Measurements from ENCODE around the gene GALNT1. TPM values are rescaled to one million over a fixed set of nuclear protein-coding genes. Genes with fewer than 3 reads are reported as not detected.

GALNT1 gene
- total RNA-seq, 1 donor from 2014 or later, result 270 TPM

- H3K27me3 Mint-ChIP-seq (ENCODE audit: unreplicated experiment), result peaks cover 38% of the 10 kb centered on the region
- H3K4me3 Mint-ChIP-seq (ENCODE audit: unreplicated experiment), result no peak overlapping the region
- H3K27ac Mint-ChIP-seq (ENCODE audit: unreplicated experiment), result no peak overlapping the region
- DNase-seq (ENCODE audit: extremely low spot score, unreplicated experiment), result no peak
- no peaks in the 10 kb centered on the region for H3K36me3 Mint-ChIP-seq (ENCODE audit: unreplicated experiment)
- peaks cover 7% of the 10 kb centered on the region for H3K4me1 Mint-ChIP-seq (ENCODE audit: unreplicated experiment)
- TF ChIP-seq CTCF (IDR thresholded peaks at IDR 0.05), result no peak
- H3K9me3 Mint-ChIP-seq (ENCODE audit: unreplicated experiment), result peaks cover 4% of the 10 kb centered on the region
Observed at GRCh38 chr18:35746826-35747339, 165.3 kb downstream of the GALNT1 start.

DNA sequence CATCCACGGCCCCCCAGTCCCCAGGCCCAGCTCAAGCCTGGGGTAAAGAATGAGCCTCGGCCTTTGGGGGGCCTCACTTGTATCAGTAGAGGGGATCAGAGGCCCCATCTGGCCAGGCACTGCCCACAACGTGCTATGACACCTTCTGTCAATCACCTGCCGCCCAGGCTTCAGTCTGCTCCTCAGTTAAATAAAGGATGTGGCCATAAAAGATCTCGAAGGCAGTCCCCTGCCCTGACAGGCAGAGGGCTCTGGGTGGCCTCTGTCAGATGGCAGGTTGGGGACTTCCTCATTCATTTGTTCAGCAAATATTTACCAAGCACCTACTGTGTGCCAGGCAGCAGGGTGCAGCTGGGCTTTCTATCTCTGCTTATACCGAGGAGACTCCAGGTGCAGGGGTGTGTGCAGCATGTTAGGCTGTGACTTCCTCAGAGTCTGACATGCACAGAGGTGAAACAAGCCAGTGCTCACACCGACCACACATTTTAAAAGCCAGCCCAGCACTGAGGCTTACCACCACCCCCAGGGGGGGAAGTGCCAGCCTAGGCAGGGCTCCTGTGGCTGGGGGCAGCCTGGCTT is 166.4 kb downstream of the GALNT1 start:
- TF ChIP-seq CTCF (IDR thresholded peaks at IDR 0.05), result no peak
- DNase-seq (ENCODE audit: extremely low spot score, unreplicated experiment), result no peak
- H3K27ac Mint-ChIP-seq (ENCODE audit: unreplicated experiment), result no peak overlapping the region
- peaks cover 42% of the 10 kb centered on the region for H3K27me3 Mint-ChIP-seq (ENCODE audit: unreplicated experiment)
- peaks cover 4% of the 10 kb centered on the region for H3K9me3 Mint-ChIP-seq (ENCODE audit: unreplicated experiment)
- H3K4me3 Mint-ChIP-seq (ENCODE audit: unreplicated experiment), result no peak overlapping the region
- H3K4me1 Mint-ChIP-seq (ENCODE audit: unreplicated experiment), result peaks cover 4% of the 10 kb centered on the region
- H3K36me3 Mint-ChIP-seq (ENCODE audit: unreplicated experiment), result no peaks in the 10 kb centered on the region

DNA sequence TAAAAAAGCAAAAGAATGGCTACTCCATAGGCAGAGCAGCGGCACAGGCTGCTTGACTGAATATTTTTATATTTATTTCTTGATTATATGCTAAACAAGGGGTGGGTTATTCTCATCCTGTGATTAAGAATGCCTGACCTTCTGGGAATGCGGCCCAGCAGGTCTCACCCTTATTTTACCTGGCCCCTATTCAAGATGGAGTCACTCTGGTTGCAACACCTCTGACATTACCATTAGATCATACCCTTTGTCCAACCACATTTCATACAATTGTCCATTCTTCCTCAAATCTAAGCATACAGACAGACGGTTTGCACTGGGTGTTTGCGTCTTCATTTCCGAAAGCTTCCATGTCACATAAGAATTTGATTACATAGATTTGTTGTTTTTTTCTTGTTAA is 168.2 kb downstream of the GALNT1 start:
- DNase-seq (ENCODE audit: extremely low spot score, unreplicated experiment), result no peak
- peaks cover 4% of the 10 kb centered on the region for H3K9me3 Mint-ChIP-seq (ENCODE audit: unreplicated experiment)
- no peaks in the 10 kb centered on the region for H3K36me3 Mint-ChIP-seq (ENCODE audit: unreplicated experiment)
- H3K4me1 Mint-ChIP-seq (ENCODE audit: unreplicated experiment), result no peaks in the 10 kb centered on the region
- no peak overlapping the region for H3K27ac Mint-ChIP-seq (ENCODE audit: unreplicated experiment)
- TF ChIP-seq CTCF (IDR thresholded peaks at IDR 0.05), result no peak
- H3K4me3 Mint-ChIP-seq (ENCODE audit: unreplicated experiment), result no peak overlapping the region
- H3K27me3 Mint-ChIP-seq (ENCODE audit: unreplicated experiment), result peaks cover 41% of the 10 kb centered on the region

GRCh38 chr18:35750929-35751328 is 169.4 kb downstream of the GALNT1 start:
- no peak overlapping the region for H3K27ac Mint-ChIP-seq (ENCODE audit: unreplicated experiment)
- TF ChIP-seq CTCF (IDR thresholded peaks at IDR 0.05), result no peak
- H3K27me3 Mint-ChIP-seq (ENCODE audit: unreplicated experiment), result peaks cover 46% of the 10 kb centered on the region

DNA sequence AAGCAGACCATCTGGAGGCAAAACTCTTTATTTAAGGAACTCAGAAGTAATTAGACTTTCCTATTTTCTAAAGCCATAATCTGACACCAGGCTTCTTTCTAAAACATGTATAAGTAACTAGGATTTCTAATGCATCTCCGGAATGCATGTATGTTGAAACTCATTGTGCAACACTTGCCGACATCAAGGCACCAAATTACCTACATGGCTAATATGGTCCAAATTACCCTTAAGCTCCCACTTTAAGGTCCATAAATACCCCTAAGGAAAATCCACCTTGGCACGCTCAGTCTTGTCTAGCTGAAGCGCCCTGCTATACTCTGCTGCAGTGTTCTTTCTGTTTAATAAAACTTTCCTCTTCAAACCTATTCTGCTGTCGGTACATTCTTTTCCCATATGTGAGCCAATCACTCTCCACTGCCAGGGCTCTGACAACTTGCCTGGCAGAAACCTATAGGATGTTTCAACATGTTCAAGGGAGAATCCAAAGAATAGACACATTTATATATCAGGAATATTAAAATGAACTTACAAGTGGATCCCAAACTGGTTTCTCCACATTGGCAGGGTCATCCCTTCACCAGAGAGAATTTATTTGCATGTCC is 171.9 kb downstream of the GALNT1 start:
- Mint-ChIP-seq H3K36me3 (ENCODE audit: unreplicated experiment) (peaks cover 2% of the 10 kb centered on the region), H3K4me1 (ENCODE audit: unreplicated experiment) (no peaks in the 10 kb centered on the region), H3K27me3 (ENCODE audit: unreplicated experiment) (peaks cover 55% of the 10 kb centered on the region), H3K9me3 (ENCODE audit: unreplicated experiment) (no peaks in the 10 kb centered on the region), H3K27ac (ENCODE audit: unreplicated experiment) (no peak overlapping the region), H3K4me3 (ENCODE audit: unreplicated experiment) (no peak overlapping the region)
- TF ChIP-seq CTCF (IDR thresholded peaks at IDR 0.05), result no peak
- no peak for DNase-seq (ENCODE audit: extremely low spot score, unreplicated experiment)

More at GRCh38 chr18:35750929-35751328, 169.4 kb downstream of the GALNT1 start:
- DNase-seq (ENCODE audit: extremely low spot score, unreplicated experiment), result no peak
- Mint-ChIP-seq H3K36me3 (ENCODE audit: unreplicated experiment) (no peaks in the 10 kb centered on the region), H3K9me3 (ENCODE audit: unreplicated experiment) (no peaks in the 10 kb centered on the region), H3K4me3 (ENCODE audit: unreplicated experiment) (no peak overlapping the region), H3K4me1 (ENCODE audit: unreplicated experiment) (no peaks in the 10 kb centered on the region)
